HEK293T (cell line): Measurements from ENCODE around the gene DHH.

Experiments used
- BHLHE40 ChIP-seq: fragments of 450-650 bp; IDR thresholded peaks from 2 replicates; pipeline ENCODE4 v1.6.1; 2016; ENCODE audit warnings: mild to moderate bottlenecking, moderate library complexity, borderline replicate concordance
- FOXA1 ChIP-seq: fragments of 450-650 bp; IDR thresholded peaks from 2 replicates; pipeline ENCODE4 v1.6.1; 2016; ENCODE audit warnings: mild to moderate bottlenecking
- FOXM1 ChIP-seq: fragments of 450-650 bp; IDR thresholded peaks from 2 replicates; pipeline ENCODE4 v1.6.1; 2017; ENCODE audit warnings: mild to moderate bottlenecking, borderline replicate concordance
- SP1 ChIP-seq: fragments of 450-650 bp; IDR thresholded peaks from 2 replicates; pipeline ENCODE4 v1.6.1; 2017
- ZNF384 ChIP-seq: fragments of 450-650 bp; IDR thresholded peaks from 2 replicates; pipeline ENCODE4 v1.6.1; 2016
- TF ChIP-seq, protein P1 (sequence below): fragments of 450-650 bp; IDR thresholded peaks from 2 replicates; pipeline ENCODE4 v1.6.1; 2016

- no peak for TF ChIP-seq SP1
- no peak for TF ChIP-seq FOXA1
- no peak for TF ChIP-seq ZNF384
- TF ChIP-seq, protein P1, sequence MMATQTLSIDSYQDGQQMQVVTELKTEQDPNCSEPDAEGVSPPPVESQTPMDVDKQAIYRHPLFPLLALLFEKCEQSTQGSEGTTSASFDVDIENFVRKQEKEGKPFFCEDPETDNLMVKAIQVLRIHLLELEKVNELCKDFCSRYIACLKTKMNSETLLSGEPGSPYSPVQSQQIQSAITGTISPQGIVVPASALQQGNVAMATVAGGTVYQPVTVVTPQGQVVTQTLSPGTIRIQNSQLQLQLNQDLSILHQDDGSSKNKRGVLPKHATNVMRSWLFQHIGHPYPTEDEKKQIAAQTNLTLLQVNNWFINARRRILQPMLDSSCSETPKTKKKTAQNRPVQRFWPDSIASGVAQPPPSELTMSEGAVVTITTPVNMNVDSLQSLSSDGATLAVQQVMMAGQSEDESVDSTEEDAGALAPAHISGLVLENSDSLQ: no peak
- no peak for TF ChIP-seq BHLHE40
- no peak for TF ChIP-seq FOXM1
These were observed 48.3 kb downstream of the DHH start for GRCh38 chr12:49046129-49046895.
